Epithelial cell of proximal tubule (primary cell): ENCODE measurements around the gene EFCAB9. TPM values are rescaled to one million over a fixed set of nuclear protein-coding genes. Genes with fewer than 3 reads are reported as not detected.
"Not testable (repeated sequence)": the region's sequence is repeated elsewhere in the genome, so short reads cannot be mapped to it uniquely, and the experiment has no call there.

Experiments used
- DNase-seq: peaks from one replicate; pipeline ENCODE4 v3.0.0-alpha.2; 2011; ENCODE audit warnings: low read depth
- H3K4me3 ChIP-seq: 2 replicates; pipeline ENCODE4 v1.5.1; 2011; ENCODE audit warnings: low read depth, mild to moderate bottlenecking, low read length
- CTCF ChIP-seq: conservative IDR thresholded peaks from 2 replicates; pipeline ENCODE4 v1.5.1; 2012; ENCODE audit warnings: low read depth, mild to moderate bottlenecking, low read length
- total RNA-seq: library from RNA; depleted of rRNA; stranded (reverse); fragments of >200 nt; gene quantifications from 2 replicates; pipeline ENCODE4 v1.2.3, GENCODE V29; 2015

The EFCAB9 gene
- total RNA-seq, 1 donor from 2014 or later = not detected

- TF ChIP-seq CTCF = no peak
- H3K4me3 ChIP-seq = no peak overlapping the region
- no peak for DNase-seq
Observed at GRCh38 chr5:172148381-172148780, 45.6 kb upstream of the EFCAB9 start.

GRCh38 chr5:172149073-172149472, 44.9 kb upstream of the EFCAB9 start:
- TF ChIP-seq CTCF = no peak
- no peak for DNase-seq
- no peak overlapping the region for H3K4me3 ChIP-seq

GRCh38 chr5:172149481-172149880, 44.5 kb upstream of the EFCAB9 start:
- DNase-seq, H3K4me3 ChIP-seq: not testable (repeated sequence)

- no peak overlapping the region for H3K4me3 ChIP-seq
- DNase-seq = no peak
- no peak for TF ChIP-seq CTCF
Observed at GRCh38 chr5:172150514-172151425, 43.2 kb upstream of the EFCAB9 start.

- H3K4me3 ChIP-seq = no peak overlapping the region
- no peak for TF ChIP-seq CTCF
- no peak for DNase-seq
Observed at GRCh38 chr5:172151661-172152210, 42.2 kb upstream of the EFCAB9 start.

- H3K4me3 ChIP-seq = no peak overlapping the region
- TF ChIP-seq CTCF = no peak
- no peak for DNase-seq
Observed at GRCh38 chr5:172153695-172154094, 40.3 kb upstream of the EFCAB9 start.

GRCh38 chr5:172155101-172155500, 38.9 kb upstream of the EFCAB9 start:
- not testable (repeated sequence) for DNase-seq, H3K4me3 ChIP-seq

- no peak for TF ChIP-seq CTCF
- no peak for DNase-seq
- H3K4me3 ChIP-seq = no peak overlapping the region
Observed at GRCh38 chr5:172156541-172156994, 37.4 kb upstream of the EFCAB9 start.
